Nephron (organoid): ENCODE results near the gene PRR35.

ENCODE experiments used
- H3K27ac Mint-ChIP-seq, 3 experiments: 2 replicates each; pipeline ENCODE4 v1.8.0; 2020; ENCODE audit warnings: mixed read lengths in 3 of 3, mild to moderate bottlenecking in 2 of 3, moderate library complexity in 1 of 3
- H3K27me3 Mint-ChIP-seq: 2 replicates; pipeline ENCODE4 v1.8.0; 2021; ENCODE audit warnings: low read depth, mild to moderate bottlenecking, moderate library complexity, mixed read lengths
- H3K36me3 Mint-ChIP-seq: 2 replicates; pipeline ENCODE4 v1.8.0; 2020; ENCODE audit warnings: low read depth, mixed read lengths
- H3K4me1 Mint-ChIP-seq: 2 replicates; pipeline ENCODE4 v1.8.0; 2020; ENCODE audit warnings: mixed read lengths
- H3K4me3 Mint-ChIP-seq, 3 experiments: 2 replicates each; pipeline ENCODE4 v1.8.0; 2020; ENCODE audit warnings: mild to moderate bottlenecking in 3 of 3, mixed read lengths in 3 of 3, moderate library complexity in 2 of 3
- H3K9me3 Mint-ChIP-seq: 2 replicates; pipeline ENCODE4 v1.8.0; 2020; ENCODE audit warnings: mixed read lengths
- TF ChIP-seq, protein P1 (sequence below), 3 experiments: fragments of 200-600 bp; sonication (generic); IDR thresholded peaks; one replicate each; pipeline ENCODE4 v1.5.0; 2021; ENCODE audit warnings: antibody characterized with exemption in 3 of 3; ENCODE audit not compliant: unreplicated experiment in 3 of 3

Gene PRR35

DNA sequence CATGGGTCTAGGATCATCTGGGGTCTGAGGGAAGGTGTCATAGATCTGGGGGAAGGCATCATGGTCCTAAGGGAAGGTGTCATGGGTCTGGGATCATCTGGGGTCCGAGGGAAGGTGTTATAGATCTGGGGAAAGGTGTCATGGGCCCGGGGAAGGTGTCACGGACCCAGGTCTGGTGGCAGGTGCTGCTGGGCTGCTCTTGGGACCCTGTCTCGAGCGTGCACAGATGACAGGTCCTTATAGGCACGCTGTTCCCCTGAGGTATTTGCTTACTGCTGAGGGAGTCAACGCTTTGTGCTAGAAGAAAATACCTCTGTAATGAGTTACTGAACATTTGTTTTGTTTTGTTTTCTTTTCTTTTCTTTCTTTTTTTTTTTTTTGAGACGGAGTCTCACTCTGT lies 31.0 kb downstream of the PRR35 start:
- Mint-ChIP-seq H3K4me3 (peak overlapping the region; percentile 90 to 92 (median 90)), H3K9me3 (no peaks in the 10 kb centered on the region), H3K27ac (peak overlapping the region; percentile 53 to 91 (median 74)), H3K4me1 (peaks cover 39% of the 10 kb centered on the region), H3K36me3 (peaks cover 11% of the 10 kb centered on the region), H3K27me3 (peaks cover 4% of the 10 kb centered on the region)
- TF ChIP-seq, protein P1, sequence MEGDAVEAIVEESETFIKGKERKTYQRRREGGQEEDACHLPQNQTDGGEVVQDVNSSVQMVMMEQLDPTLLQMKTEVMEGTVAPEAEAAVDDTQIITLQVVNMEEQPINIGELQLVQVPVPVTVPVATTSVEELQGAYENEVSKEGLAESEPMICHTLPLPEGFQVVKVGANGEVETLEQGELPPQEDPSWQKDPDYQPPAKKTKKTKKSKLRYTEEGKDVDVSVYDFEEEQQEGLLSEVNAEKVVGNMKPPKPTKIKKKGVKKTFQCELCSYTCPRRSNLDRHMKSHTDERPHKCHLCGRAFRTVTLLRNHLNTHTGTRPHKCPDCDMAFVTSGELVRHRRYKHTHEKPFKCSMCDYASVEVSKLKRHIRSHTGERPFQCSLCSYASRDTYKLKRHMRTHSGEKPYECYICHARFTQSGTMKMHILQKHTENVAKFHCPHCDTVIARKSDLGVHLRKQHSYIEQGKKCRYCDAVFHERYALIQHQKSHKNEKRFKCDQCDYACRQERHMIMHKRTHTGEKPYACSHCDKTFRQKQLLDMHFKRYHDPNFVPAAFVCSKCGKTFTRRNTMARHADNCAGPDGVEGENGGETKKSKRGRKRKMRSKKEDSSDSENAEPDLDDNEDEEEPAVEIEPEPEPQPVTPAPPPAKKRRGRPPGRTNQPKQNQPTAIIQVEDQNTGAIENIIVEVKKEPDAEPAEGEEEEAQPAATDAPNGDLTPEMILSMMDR (IDR thresholded peaks at IDR 0.05; ENCODE audit: unreplicated experiment in 3 of 3), result no peak

DNA sequence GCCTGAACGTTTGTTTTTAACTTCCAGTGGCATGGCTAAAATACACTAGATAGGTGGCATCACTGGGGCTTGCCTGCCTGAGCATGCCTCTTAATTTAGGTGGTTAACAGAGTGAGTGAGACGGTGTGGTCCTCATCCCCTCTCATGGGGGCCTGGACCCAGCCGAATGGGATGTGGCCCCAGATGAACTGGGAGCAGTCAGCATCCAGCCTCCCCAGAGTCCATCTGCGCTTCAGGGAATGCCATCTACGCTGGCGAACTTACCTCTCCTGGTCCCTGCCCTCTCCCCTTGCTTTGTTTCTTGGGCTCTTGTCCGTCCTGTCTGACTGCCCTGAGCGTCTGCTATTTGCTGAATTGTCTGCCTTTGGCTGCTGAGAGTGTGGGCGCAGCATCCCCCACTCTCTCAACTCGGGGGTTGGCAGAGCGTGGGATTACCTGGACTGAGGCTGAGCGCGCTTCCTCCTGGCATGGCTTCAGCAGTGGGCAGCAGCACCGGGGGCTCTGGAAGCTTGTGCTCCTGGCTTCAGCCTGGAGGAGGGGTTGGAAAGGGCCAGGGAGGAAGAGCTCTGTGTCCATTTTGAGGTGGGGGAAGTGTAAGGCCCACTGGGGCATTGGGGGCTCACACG lies 31.8 kb downstream of the PRR35 start:
- H3K36me3 Mint-ChIP-seq, result peaks cover 19% of the 10 kb centered on the region
- no peaks in the 10 kb centered on the region for H3K9me3 Mint-ChIP-seq
- H3K27ac Mint-ChIP-seq, result peak overlapping the region in 2 of 3 experiments; percentile 63 to 65
- peaks cover 34% of the 10 kb centered on the region for H3K4me1 Mint-ChIP-seq
- TF ChIP-seq, protein P1 (IDR thresholded peaks at IDR 0.05; ENCODE audit: unreplicated experiment in 3 of 3), result no peak
- H3K27me3 Mint-ChIP-seq, result peaks cover 4% of the 10 kb centered on the region
- H3K4me3 Mint-ChIP-seq, result peak overlapping the region; percentile 90 to 92 (median 90)

DNA sequence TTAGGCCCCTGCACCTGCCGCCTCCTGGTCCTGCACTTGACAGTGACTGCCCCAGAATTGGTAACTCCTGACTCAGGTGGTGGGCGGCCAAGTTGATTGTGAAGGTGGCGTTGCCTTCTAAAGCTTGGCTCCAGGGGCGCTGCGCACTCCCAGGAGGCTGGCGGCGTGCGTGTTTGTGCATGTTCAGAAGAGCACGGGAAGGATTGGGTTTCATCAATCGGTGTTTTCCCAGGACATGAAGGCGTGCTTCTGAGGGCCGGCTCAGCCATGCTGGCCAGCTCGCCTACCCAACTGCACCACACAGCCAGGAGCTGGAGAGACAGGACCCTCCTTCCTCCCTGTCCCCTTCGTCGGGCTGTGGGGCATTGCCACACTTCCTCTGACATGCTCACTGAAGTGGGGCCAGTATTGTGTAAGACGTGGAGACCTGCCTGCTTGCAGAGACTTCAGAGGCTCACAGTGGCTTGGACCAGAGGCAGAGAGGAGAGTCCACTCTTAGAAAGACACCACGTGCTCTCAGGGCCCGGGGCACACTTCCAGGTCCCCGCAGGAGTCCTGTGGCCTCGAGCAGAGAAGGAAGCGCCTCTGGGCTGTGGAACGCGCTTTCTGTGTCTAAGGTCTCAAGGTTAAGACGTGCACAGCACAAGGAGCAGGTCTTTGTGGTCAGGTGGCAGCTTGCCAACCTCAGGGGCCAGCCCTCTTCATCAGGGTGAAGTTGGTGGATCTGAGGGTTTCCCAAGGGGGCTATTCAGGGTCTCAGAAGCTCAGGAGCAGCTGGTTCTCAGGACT lies 32.5 kb downstream of the PRR35 start:
- TF ChIP-seq, protein P1 (IDR thresholded peaks at IDR 0.05; ENCODE audit: unreplicated experiment in 3 of 3), result no peak
- Mint-ChIP-seq H3K9me3 (no peaks in the 10 kb centered on the region), H3K36me3 (peaks cover 21% of the 10 kb centered on the region), H3K4me3 (peak overlapping the region; percentile 25 to 92 (median 90)), H3K27me3 (peaks cover 4% of the 10 kb centered on the region), H3K4me1 (peaks cover 29% of the 10 kb centered on the region), H3K27ac (peak overlapping the region; percentile 55 to 90 (median 64))

DNA sequence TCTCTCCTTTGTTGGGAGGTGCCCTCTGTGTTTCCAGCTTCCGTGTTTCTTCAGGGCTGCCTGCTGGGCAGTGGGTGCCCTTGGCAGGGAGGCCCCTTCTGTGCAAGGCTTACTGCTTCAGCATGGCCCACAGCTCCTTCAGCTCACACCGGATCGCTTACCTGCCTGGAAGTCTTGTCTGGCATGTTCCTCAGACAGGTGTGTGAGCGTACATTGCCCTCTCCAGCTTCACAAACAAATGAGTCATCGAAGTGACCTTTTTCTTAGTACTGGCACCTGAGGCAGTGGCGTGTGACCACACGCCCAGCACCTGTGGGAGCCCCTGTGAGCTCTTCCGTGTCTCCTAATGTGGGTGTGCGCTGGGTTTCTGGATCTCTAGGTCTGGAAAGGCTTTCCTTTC lies 33.2 kb downstream of the PRR35 start:
- Mint-ChIP-seq H3K9me3 (no peaks in the 10 kb centered on the region), H3K4me1 (peaks cover 29% of the 10 kb centered on the region), H3K27me3 (peaks cover 4% of the 10 kb centered on the region), H3K36me3 (peaks cover 21% of the 10 kb centered on the region), H3K4me3 (peak overlapping the region; percentile 56 to 90 (median 72)), H3K27ac (peak overlapping the region; percentile 55 to 90 (median 64))
- TF ChIP-seq, protein P1 (IDR thresholded peaks at IDR 0.05; ENCODE audit: unreplicated experiment in 3 of 3), result no peak

DNA sequence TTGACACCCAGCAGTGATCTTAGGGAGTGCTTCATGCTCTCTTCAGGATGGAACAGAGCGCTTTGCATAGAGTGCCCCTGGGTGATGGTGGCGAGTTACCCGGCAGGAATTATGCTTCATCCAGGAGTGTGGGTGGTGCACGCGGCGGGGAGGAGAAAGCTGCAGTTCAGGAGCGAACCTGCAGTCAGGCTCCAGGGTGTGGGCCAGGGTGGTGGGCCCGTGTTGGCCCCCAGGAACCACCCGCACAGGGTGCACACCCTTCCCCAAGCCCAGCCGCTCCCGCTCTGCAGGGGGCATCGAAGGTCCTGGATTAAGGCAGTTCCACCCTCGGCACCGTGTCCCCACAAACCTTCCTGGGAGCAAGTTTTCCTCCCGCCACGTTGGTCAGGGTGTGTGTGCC lies 33.6 kb downstream of the PRR35 start:
- peaks cover 4% of the 10 kb centered on the region for H3K27me3 Mint-ChIP-seq
- no peaks in the 10 kb centered on the region for H3K9me3 Mint-ChIP-seq
- peaks cover 25% of the 10 kb centered on the region for H3K36me3 Mint-ChIP-seq
- TF ChIP-seq, protein P1 (IDR thresholded peaks at IDR 0.05; ENCODE audit: unreplicated experiment in 3 of 3), result no peak
- peaks cover 29% of the 10 kb centered on the region for H3K4me1 Mint-ChIP-seq
- peak overlapping the region; percentile 56 to 90 (median 72) for H3K4me3 Mint-ChIP-seq
- H3K27ac Mint-ChIP-seq, result peak overlapping the region; percentile 55 to 90 (median 64)
